MCF 10A (cell line): Measurements from ENCODE around the gene KAT7. TPM values are rescaled to one million over a fixed set of nuclear protein-coding genes. Genes with fewer than 3 reads are reported as not detected.

Experiments
- BruUV-seq: library from RNA; stranded (reverse); fragments of 400-500 nt; replicated peaks from 2 replicates; lab custom pipeline; 2021; lab: Mats Ljungman, UMichigan
- CTCF ChIA-PET: fragments of 300-600 bp; sonication (Branson Sonifier 250); formaldehyde crosslinking; extraction: SDS; loops from one replicate; lab custom pipeline; 2021; ENCODE audit warnings: antibody characterized with exemption, inconsistent platforms; lab: Yijun Ruan, JAX
- POLR2A ChIA-PET: fragments of 300-600, 350-650 bp; sonication (Branson Sonifier 250); formaldehyde crosslinking; extraction: SDS; loops from one replicate; lab custom pipeline; 2020; ENCODE audit warnings: antibody characterized with exemption, inconsistent platforms; lab: Yijun Ruan, JAX
- DNase-seq: peaks from one replicate; pipeline ENCODE4 v3.0.0-alpha.2; 2018; ENCODE audit not compliant: unreplicated experiment
- H3K27ac Mint-ChIP-seq: one replicate; pipeline ENCODE4 v1.8.0; 2022; ENCODE audit warnings: mild to moderate bottlenecking, low read depth, mixed read lengths; ENCODE audit not compliant: unreplicated experiment
- H3K27me3 Mint-ChIP-seq: one replicate; pipeline ENCODE4 v1.8.0; 2022; ENCODE audit warnings: mixed read lengths; ENCODE audit not compliant: insufficient read depth, unreplicated experiment
- H3K36me3 Mint-ChIP-seq: one replicate; pipeline ENCODE4 v1.8.0; 2022; ENCODE audit warnings: mild to moderate bottlenecking, moderate library complexity, mixed read lengths; ENCODE audit not compliant: insufficient read depth, unreplicated experiment
- H3K4me1 Mint-ChIP-seq: one replicate; pipeline ENCODE4 v1.8.0; 2022; ENCODE audit warnings: mixed read lengths; ENCODE audit not compliant: insufficient read depth, unreplicated experiment
- H3K4me3 Mint-ChIP-seq: one replicate; pipeline ENCODE4 v1.8.0; 2022; ENCODE audit warnings: mild to moderate bottlenecking, moderate library complexity, mixed read lengths; ENCODE audit not compliant: unreplicated experiment
- H3K9me3 Mint-ChIP-seq: one replicate; pipeline ENCODE4 v1.8.0; 2022; ENCODE audit warnings: mixed read lengths; ENCODE audit not compliant: unreplicated experiment
- intact Hi-C: fragments of 100-400 bp; cut with micrococcal nuclease; formaldehyde crosslinking; loops from 2 replicates; pipeline ENCODE4 v1.14.1; 2022
- total RNA-seq: library from RNA; stranded (reverse); gene quantifications from 2 replicates; pipeline ENCODE4 v1.2.3, GENCODE V29; 2022
- TF ChIP-seq, protein P1 (sequence below): fragments of 200-600 bp; IDR thresholded peaks from one replicate; pipeline ENCODE4 v1.8.0; 2022; ENCODE audit warnings: antibody characterized with exemption, mild to moderate bottlenecking; ENCODE audit not compliant: unreplicated experiment

Gene KAT7
- total RNA-seq, 1 experiment from 2014 or later: 53.7 TPM

- Mint-ChIP-seq H3K36me3 (peaks cover 88% of the 10 kb centered on the region), H3K4me1 (peaks cover 7% of the 10 kb centered on the region), H3K4me3 (no peak overlapping the region), H3K9me3 (no peaks in the 10 kb centered on the region), H3K27ac (no peak overlapping the region), H3K27me3 (no peaks in the 10 kb centered on the region)
- no peak for DNase-seq
- TF ChIP-seq, protein P1, sequence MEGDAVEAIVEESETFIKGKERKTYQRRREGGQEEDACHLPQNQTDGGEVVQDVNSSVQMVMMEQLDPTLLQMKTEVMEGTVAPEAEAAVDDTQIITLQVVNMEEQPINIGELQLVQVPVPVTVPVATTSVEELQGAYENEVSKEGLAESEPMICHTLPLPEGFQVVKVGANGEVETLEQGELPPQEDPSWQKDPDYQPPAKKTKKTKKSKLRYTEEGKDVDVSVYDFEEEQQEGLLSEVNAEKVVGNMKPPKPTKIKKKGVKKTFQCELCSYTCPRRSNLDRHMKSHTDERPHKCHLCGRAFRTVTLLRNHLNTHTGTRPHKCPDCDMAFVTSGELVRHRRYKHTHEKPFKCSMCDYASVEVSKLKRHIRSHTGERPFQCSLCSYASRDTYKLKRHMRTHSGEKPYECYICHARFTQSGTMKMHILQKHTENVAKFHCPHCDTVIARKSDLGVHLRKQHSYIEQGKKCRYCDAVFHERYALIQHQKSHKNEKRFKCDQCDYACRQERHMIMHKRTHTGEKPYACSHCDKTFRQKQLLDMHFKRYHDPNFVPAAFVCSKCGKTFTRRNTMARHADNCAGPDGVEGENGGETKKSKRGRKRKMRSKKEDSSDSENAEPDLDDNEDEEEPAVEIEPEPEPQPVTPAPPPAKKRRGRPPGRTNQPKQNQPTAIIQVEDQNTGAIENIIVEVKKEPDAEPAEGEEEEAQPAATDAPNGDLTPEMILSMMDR: no peak
- POLR2A ChIA-PET: no interaction called here
- BruUV-seq: no TSS peak
- intact Hi-C loops: no loop called here
- CTCF ChIA-PET: interaction anchor here (0.9 to 1.3 kb wide), 3 partner anchors 121 to 1095 kb away, joined by 3 to 4 read pairs (median 3); no protein-coding TSS in a partner anchor
These were observed 42.1 kb downstream of the KAT7 start for GRCh38 chr17:49830605-49831004.

DNA sequence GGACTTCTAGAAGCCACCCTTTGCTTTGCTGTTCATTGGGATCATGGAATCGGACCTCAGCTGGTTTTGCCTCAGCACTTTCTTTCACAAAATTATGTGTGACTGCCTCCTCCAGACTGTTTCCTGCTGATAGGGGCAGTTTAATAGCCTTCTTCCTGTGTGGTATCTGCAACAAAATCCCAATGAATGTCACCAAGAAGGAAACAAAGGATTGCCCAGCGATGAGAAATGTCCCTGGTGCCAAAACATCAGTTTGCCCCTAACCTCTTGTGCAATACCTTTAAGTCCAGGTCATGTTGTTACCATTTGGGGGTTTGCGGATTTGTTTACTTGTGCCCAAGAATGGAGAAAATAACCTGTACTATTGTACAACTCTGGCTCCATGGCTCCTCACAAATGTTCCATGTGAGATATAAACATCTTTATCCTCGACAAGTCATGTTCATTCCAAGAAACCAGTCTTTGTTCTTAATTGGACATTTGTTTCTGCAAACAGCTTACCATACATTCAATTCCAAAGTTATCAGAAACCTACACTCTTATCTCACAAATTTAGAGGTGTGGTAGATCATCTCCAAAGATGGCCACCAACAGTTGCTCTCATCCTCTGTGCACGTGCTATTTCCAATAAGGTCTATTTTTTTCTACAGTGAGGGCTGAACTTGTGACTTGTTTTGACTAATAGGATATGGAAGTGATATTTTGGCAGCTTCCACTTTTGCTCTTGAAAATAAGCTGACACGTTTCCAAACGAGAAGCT is 44.5 kb downstream of the KAT7 start:
- Mint-ChIP-seq H3K4me1 (peaks cover 7% of the 10 kb centered on the region), H3K4me3 (no peak overlapping the region), H3K27me3 (no peaks in the 10 kb centered on the region), H3K36me3 (peaks cover 76% of the 10 kb centered on the region), H3K9me3 (no peaks in the 10 kb centered on the region), H3K27ac (no peak overlapping the region)
- intact Hi-C loops: no loop called here
- CTCF ChIA-PET: interaction anchor here (0.6 to 2.1 kb wide), 2 partner anchors 164 to 410 kb away, joined by 3 to 7 read pairs; no protein-coding TSS in a partner anchor
- no TSS peak for BruUV-seq
- no peak for DNase-seq
- TF ChIP-seq, protein P1: no peak
- POLR2A ChIA-PET: no interaction called here

DNA sequence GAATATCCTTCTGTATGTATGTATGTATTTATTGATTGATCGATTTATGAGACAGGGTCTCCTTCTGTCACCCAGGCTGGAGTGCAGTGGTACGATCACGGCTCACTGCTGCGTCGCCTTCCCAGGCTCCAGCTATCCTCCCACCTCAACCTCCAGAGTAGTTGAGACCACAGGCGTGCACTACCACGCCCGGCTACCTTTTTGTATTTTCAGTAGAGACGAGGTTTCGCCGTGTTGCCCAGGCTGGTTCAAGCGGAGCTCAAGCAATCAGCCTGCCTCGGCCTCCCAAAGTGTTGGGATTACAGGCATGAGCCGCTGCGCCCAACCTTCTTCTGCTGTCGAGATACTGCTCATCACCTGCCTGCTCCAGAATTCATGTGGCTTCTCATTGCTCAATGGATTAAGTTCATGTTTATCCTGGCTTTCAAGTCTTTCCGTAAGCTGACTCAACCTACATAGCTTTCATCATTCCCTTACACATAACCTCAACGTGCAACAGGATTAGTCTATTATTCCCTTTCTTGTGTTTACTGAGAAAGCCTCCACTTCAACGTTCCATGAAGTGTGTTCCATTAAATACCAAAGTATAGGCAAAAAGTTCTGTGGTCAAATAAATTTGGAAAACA is 45.8 kb downstream of the KAT7 start:
- DNase-seq: peak; percentile 62
- Mint-ChIP-seq H3K36me3 (peaks cover 64% of the 10 kb centered on the region), H3K4me3 (no peak overlapping the region), H3K4me1 (peaks cover 7% of the 10 kb centered on the region), H3K9me3 (no peaks in the 10 kb centered on the region), H3K27me3 (no peaks in the 10 kb centered on the region), H3K27ac (no peak overlapping the region)
- TF ChIP-seq, protein P1: no peak
- ChIA-PET CTCF (interaction anchor here (0.6 kb wide), 1 partner anchor 259 kb away, joined by 3 read pairs; no protein-coding TSS in a partner anchor), POLR2A (no interaction called here)
- BruUV-seq: no TSS peak
- intact Hi-C loops: no loop called here

DNA sequence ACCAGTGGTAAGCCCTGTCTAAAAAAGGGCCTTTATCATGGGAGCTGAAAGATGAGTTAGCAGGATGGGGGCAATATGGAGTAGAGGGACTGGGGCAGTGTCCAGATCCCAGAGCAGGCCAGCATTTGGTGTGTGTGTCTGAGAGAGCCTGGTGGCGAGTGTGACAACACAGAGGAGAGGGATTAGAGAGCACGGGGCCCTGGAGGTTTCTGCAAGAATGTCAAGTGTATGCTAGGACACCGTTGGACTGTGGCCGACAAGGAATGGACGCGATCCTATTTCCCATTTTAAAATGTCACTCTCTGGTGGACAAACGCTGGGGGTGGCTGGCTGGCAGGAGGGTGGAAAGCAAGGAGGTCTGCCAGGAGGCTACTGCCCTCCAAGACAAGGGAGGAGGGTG is 47.0 kb downstream of the KAT7 start:
- no peak overlapping the region for H3K4me3 Mint-ChIP-seq
- TF ChIP-seq, protein P1: no peak
- intact Hi-C loops: no loop called here
- ChIA-PET CTCF (no interaction called here), POLR2A (interaction anchor here (1.0 kb wide), 1 partner anchor 47 kb away, joined by 3 read pairs; the partner anchor contains the start of gene KAT7)
- peaks cover 51% of the 10 kb centered on the region for H3K36me3 Mint-ChIP-seq
- peaks cover 4% of the 10 kb centered on the region for H3K4me1 Mint-ChIP-seq
- DNase-seq: no peak
- no TSS peak for BruUV-seq
- no peaks in the 10 kb centered on the region for H3K27me3 Mint-ChIP-seq
- H3K27ac Mint-ChIP-seq: no peak overlapping the region
- no peaks in the 10 kb centered on the region for H3K9me3 Mint-ChIP-seq
